SJCRH30 (cell line): ENCODE results near the gene INSYN2A. TPM values are rescaled to one million over a fixed set of nuclear protein-coding genes. Genes with fewer than 3 reads are reported as not detected.

Experiments used
- DNase-seq, 2 experiments: peaks; one replicate each; pipeline ENCODE4 v3.0.0-alpha.2; 2015 to 2020
- H3K27ac ChIP-seq: fragments of 250-450 bp; sonication (Bioruptor Pico); 2 replicates; pipeline ENCODE4 v1.5.1; 2020; ENCODE audit warnings: mild to moderate bottlenecking, moderate library complexity
- H3K27me3 ChIP-seq: fragments of 250-450 bp; sonication (Bioruptor Pico); 2 replicates; pipeline ENCODE4 v1.5.1; 2020; ENCODE audit warnings: mild to moderate bottlenecking, moderate library complexity
- H3K36me3 ChIP-seq: fragments of 250-450 bp; sonication (Bioruptor Pico); 2 replicates; pipeline ENCODE4 v1.5.1; 2020; ENCODE audit warnings: mild to moderate bottlenecking, moderate library complexity
- H3K4me1 ChIP-seq: fragments of 250-450 bp; sonication (Bioruptor Pico); 2 replicates; pipeline ENCODE4 v1.5.1; 2020; ENCODE audit warnings: mild to moderate bottlenecking, moderate library complexity
- H3K4me3 ChIP-seq: fragments of 250-450 bp; sonication (Bioruptor Pico); 2 replicates; pipeline ENCODE4 v1.5.1; 2020; ENCODE audit warnings: mild to moderate bottlenecking, moderate library complexity
- H3K9me3 ChIP-seq: fragments of 250-450 bp; sonication (Bioruptor Pico); replicated peaks from 2 replicates; pipeline ENCODE4 v1.5.1; 2020; ENCODE audit warnings: mild to moderate bottlenecking, moderate library complexity
- total RNA-seq: library from RNA; depleted of rRNA; stranded (reverse); fragments of >200 nt; shearing (Covaris generic); gene quantifications from 2 replicates; pipeline ENCODE4 v1.2.3, GENCODE V29; 2014

Gene INSYN2A
- total RNA-seq, 1 experiment from 2014 or later = 0.12 TPM

GRCh38 chr10:127210936-127211466 is 14.6 kb upstream of the INSYN2A start:
- H3K27me3 ChIP-seq = no peaks in the 10 kb centered on the region
- H3K36me3 ChIP-seq = no peaks in the 10 kb centered on the region
- H3K27ac ChIP-seq = no peak overlapping the region
- DNase-seq = no peak
- H3K9me3 ChIP-seq = no peaks in the 10 kb centered on the region
- H3K4me3 ChIP-seq = no peak overlapping the region
- H3K4me1 ChIP-seq = peaks cover 22% of the 10 kb centered on the region

- no peaks in the 10 kb centered on the region for H3K27me3 ChIP-seq
- 0 out of 2 replicates have a peak, but pooled peaks cover 3% of the 10 kb centered on the region for H3K36me3 ChIP-seq
- DNase-seq = peak in 1 of 2 experiments; percentile 70
- peaks cover 20% of the 10 kb centered on the region for H3K4me1 ChIP-seq
- H3K27ac ChIP-seq = peak overlapping the region; percentile 50
- no peaks in the 10 kb centered on the region for H3K9me3 ChIP-seq
- no peak overlapping the region for H3K4me3 ChIP-seq
Measured at GRCh38 chr10:127207081-127207480, 10.7 kb upstream of the INSYN2A start.

- Histone ChIP-seq H3K4me1 (peaks cover 18% of the 10 kb centered on the region), H3K9me3 (no peaks in the 10 kb centered on the region), H3K27ac (no peak overlapping the region), H3K4me3 (no peak overlapping the region), H3K27me3 (no peaks in the 10 kb centered on the region), H3K36me3 (0 out of 2 replicates have a peak, but pooled peaks cover 3% of the 10 kb centered on the region)
- no peak for DNase-seq
Measured at GRCh38 chr10:127203067-127203466, 6.7 kb upstream of the INSYN2A start.

- no peak overlapping the region for H3K4me3 ChIP-seq
- no peak overlapping the region for H3K27ac ChIP-seq
- no peaks in the 10 kb centered on the region for H3K9me3 ChIP-seq
- peaks cover 4% of the 10 kb centered on the region for H3K4me1 ChIP-seq
- no peak for DNase-seq
- no peaks in the 10 kb centered on the region for H3K27me3 ChIP-seq
- 0 out of 2 replicates have a peak, but pooled peaks cover 3% of the 10 kb centered on the region for H3K36me3 ChIP-seq
Measured at GRCh38 chr10:127200646-127201045, 4.3 kb upstream of the INSYN2A start.

GRCh38 chr10:127198721-127199120 is 2.3 kb upstream of the INSYN2A start:
- H3K9me3 ChIP-seq = no peaks in the 10 kb centered on the region
- DNase-seq = no peak

GRCh38 chr10:127198307-127198706 is 1.9 kb upstream of the INSYN2A start:
- H3K4me3 ChIP-seq = no peak overlapping the region
- DNase-seq = no peak

More at GRCh38 chr10:127198721-127199120, 2.3 kb upstream of the INSYN2A start:
- Histone ChIP-seq H3K27ac (no peak overlapping the region), H3K4me3 (no peak overlapping the region), H3K36me3 (0 out of 2 replicates have a peak, but pooled peaks cover 3% of the 10 kb centered on the region), H3K4me1 (no peaks in the 10 kb centered on the region; the same call in 1 of the 2 replicates), H3K27me3 (no peaks in the 10 kb centered on the region)

GRCh38 chr10:127197154-127197432 is 702 bp upstream of the INSYN2A start:
- Histone ChIP-seq H3K27me3 (no peaks in the 10 kb centered on the region), H3K36me3 (no peaks in the 10 kb centered on the region), H3K4me1 (peaks cover 4% of the 10 kb centered on the region; the same call in 1 of the 2 replicates), H3K4me3 (peak overlapping the region; percentile 45), H3K9me3 (no peaks in the 10 kb centered on the region), H3K27ac (no peak overlapping the region)
- DNase-seq = peak in 1 of 2 experiments; percentile 31

More at GRCh38 chr10:127198307-127198706, 1.9 kb upstream of the INSYN2A start:
- H3K27ac ChIP-seq = no peak overlapping the region
- no peaks in the 10 kb centered on the region for H3K9me3 ChIP-seq
- H3K36me3 ChIP-seq = 0 out of 2 replicates have a peak, but pooled peaks cover 3% of the 10 kb centered on the region
- no peaks in the 10 kb centered on the region for H3K27me3 ChIP-seq
- no peaks in the 10 kb centered on the region; the same call in 1 of the 2 replicates for H3K4me1 ChIP-seq

- H3K36me3 ChIP-seq = no peaks in the 10 kb centered on the region
- H3K9me3 ChIP-seq = no peaks in the 10 kb centered on the region
- H3K4me1 ChIP-seq = peaks cover 7% of the 10 kb centered on the region
- no peaks in the 10 kb centered on the region for H3K27me3 ChIP-seq
- DNase-seq = no peak
- no peak overlapping the region for H3K27ac ChIP-seq
- H3K4me3 ChIP-seq = no peak overlapping the region
Measured at GRCh38 chr10:127195571-127196281, 665 bp downstream of the INSYN2A start.

- Histone ChIP-seq H3K4me1 (peaks cover 11% of the 10 kb centered on the region), H3K27me3 (no peaks in the 10 kb centered on the region), H3K27ac (no peak overlapping the region), H3K36me3 (no peaks in the 10 kb centered on the region), H3K9me3 (no peaks in the 10 kb centered on the region), H3K4me3 (no peak overlapping the region)
- no peak for DNase-seq
Measured at GRCh38 chr10:127195041-127195506, 1.3 kb downstream of the INSYN2A start.

GRCh38 chr10:127194599-127194998 is 1.8 kb downstream of the INSYN2A start:
- Histone ChIP-seq H3K27ac (no peak overlapping the region), H3K36me3 (no peaks in the 10 kb centered on the region), H3K4me1 (peaks cover 16% of the 10 kb centered on the region), H3K4me3 (no peak overlapping the region), H3K27me3 (no peaks in the 10 kb centered on the region), H3K9me3 (no peaks in the 10 kb centered on the region)
- no peak for DNase-seq

- H3K9me3 ChIP-seq = no peaks in the 10 kb centered on the region
- no peaks in the 10 kb centered on the region for H3K27me3 ChIP-seq
- no peak overlapping the region for H3K4me3 ChIP-seq
- DNase-seq = no peak
- H3K4me1 ChIP-seq = peaks cover 20% of the 10 kb centered on the region
- H3K36me3 ChIP-seq = no peaks in the 10 kb centered on the region
- no peak overlapping the region for H3K27ac ChIP-seq
Measured at GRCh38 chr10:127194111-127194510, 2.3 kb downstream of the INSYN2A start.

GRCh38 chr10:127193125-127193524 is 3.3 kb downstream of the INSYN2A start:
- no peaks in the 10 kb centered on the region for H3K36me3 ChIP-seq
- H3K27ac ChIP-seq = 0 out of 2 replicates have a peak overlapping the region, but pooled peaks have one; percentile 11
- no peaks in the 10 kb centered on the region for H3K9me3 ChIP-seq
- DNase-seq = peak; percentile 30 to 48
- no peaks in the 10 kb centered on the region for H3K27me3 ChIP-seq
- no peak overlapping the region for H3K4me3 ChIP-seq
- H3K4me1 ChIP-seq = peaks cover 26% of the 10 kb centered on the region

- H3K9me3 ChIP-seq = no peaks in the 10 kb centered on the region
- no peaks in the 10 kb centered on the region for H3K36me3 ChIP-seq
- no peak overlapping the region for H3K4me3 ChIP-seq
- H3K4me1 ChIP-seq = peaks cover 26% of the 10 kb centered on the region
- peak in 1 of 2 experiments; percentile 59 for DNase-seq
- peak overlapping the region; percentile 51 for H3K27ac ChIP-seq
- no peaks in the 10 kb centered on the region for H3K27me3 ChIP-seq
Measured at GRCh38 chr10:127190427-127190826, 6.0 kb downstream of the INSYN2A start.

GRCh38 chr10:127189226-127189625 is 7.2 kb downstream of the INSYN2A start:
- Histone ChIP-seq H3K4me3 (no peak overlapping the region), H3K27me3 (no peaks in the 10 kb centered on the region), H3K36me3 (no peaks in the 10 kb centered on the region), H3K27ac (peak overlapping the region; percentile 51), H3K9me3 (no peaks in the 10 kb centered on the region), H3K4me1 (peaks cover 26% of the 10 kb centered on the region)
- DNase-seq = peak in 1 of 2 experiments; percentile 39

- Histone ChIP-seq H3K4me3 (no peak overlapping the region), H3K36me3 (no peaks in the 10 kb centered on the region), H3K27me3 (no peaks in the 10 kb centered on the region), H3K4me1 (peaks cover 22% of the 10 kb centered on the region), H3K9me3 (no peaks in the 10 kb centered on the region), H3K27ac (no peak overlapping the region)
- no peak for DNase-seq
Measured at GRCh38 chr10:127186813-127187212, 9.6 kb downstream of the INSYN2A start.
